ENCODE measurements around the gene STBD1.

- TF ChIP-seq CTCF (conservative IDR thresholded peaks at IDR 0.05 in 1 of 2, IDR thresholded peaks at IDR 0.05 in 1 of 2; ENCODE audit: extremely low read depth in 1 of 2, insufficient read depth in 1 of 2, low read depth in 1 of 2, low read length in 2 of 2), result no peak
- no peak for TF ChIP-seq EZH2 (IDR thresholded peaks at IDR 0.05; ENCODE audit: borderline replicate concordance, low read length)
Observed at GRCh38 chr4:76312457-76312856, 5.9 kb downstream of the STBD1 start.

All from mammary epithelial cell (primary cell).